MCF 10A (cell line): ENCODE data around the gene NT5C3A. TPM values are rescaled to one million over a fixed set of nuclear protein-coding genes. Genes with fewer than 3 reads are reported as not detected.
"Not testable (repeated sequence)": the region's sequence is repeated elsewhere in the genome, so short reads cannot be mapped to it uniquely, and the experiment has no call there.

Source experiments
- BruUV-seq: library from RNA; stranded (reverse); fragments of 400-500 nt; replicated peaks from 2 replicates; lab custom pipeline; 2021; lab: Mats Ljungman, UMichigan
- CTCF ChIA-PET: fragments of 300-600 bp; sonication (Branson Sonifier 250); formaldehyde crosslinking; extraction: SDS; loops from one replicate; lab custom pipeline; 2021; ENCODE audit warnings: antibody characterized with exemption, inconsistent platforms; lab: Yijun Ruan, JAX
- POLR2A ChIA-PET: fragments of 300-600, 350-650 bp; sonication (Branson Sonifier 250); formaldehyde crosslinking; extraction: SDS; loops from one replicate; lab custom pipeline; 2020; ENCODE audit warnings: antibody characterized with exemption, inconsistent platforms; lab: Yijun Ruan, JAX
- DNase-seq: peaks from one replicate; pipeline ENCODE4 v3.0.0-alpha.2; 2018; ENCODE audit not compliant: unreplicated experiment
- H3K27ac Mint-ChIP-seq: one replicate; pipeline ENCODE4 v1.8.0; 2022; ENCODE audit warnings: mild to moderate bottlenecking, low read depth, mixed read lengths; ENCODE audit not compliant: unreplicated experiment
- H3K27me3 Mint-ChIP-seq: one replicate; pipeline ENCODE4 v1.8.0; 2022; ENCODE audit warnings: mixed read lengths; ENCODE audit not compliant: insufficient read depth, unreplicated experiment
- H3K36me3 Mint-ChIP-seq: one replicate; pipeline ENCODE4 v1.8.0; 2022; ENCODE audit warnings: mild to moderate bottlenecking, moderate library complexity, mixed read lengths; ENCODE audit not compliant: insufficient read depth, unreplicated experiment
- H3K4me1 Mint-ChIP-seq: one replicate; pipeline ENCODE4 v1.8.0; 2022; ENCODE audit warnings: mixed read lengths; ENCODE audit not compliant: insufficient read depth, unreplicated experiment
- H3K4me3 Mint-ChIP-seq: one replicate; pipeline ENCODE4 v1.8.0; 2022; ENCODE audit warnings: mild to moderate bottlenecking, moderate library complexity, mixed read lengths; ENCODE audit not compliant: unreplicated experiment
- H3K9me3 Mint-ChIP-seq: one replicate; pipeline ENCODE4 v1.8.0; 2022; ENCODE audit warnings: mixed read lengths; ENCODE audit not compliant: unreplicated experiment
- intact Hi-C: fragments of 100-400 bp; cut with micrococcal nuclease; formaldehyde crosslinking; loops from 2 replicates; pipeline ENCODE4 v1.14.1; 2022
- total RNA-seq: library from RNA; stranded (reverse); gene quantifications from 2 replicates; pipeline ENCODE4 v1.2.3, GENCODE V29; 2022
- TF ChIP-seq, protein P1 (sequence below): fragments of 200-600 bp; IDR thresholded peaks from one replicate; pipeline ENCODE4 v1.8.0; 2022; ENCODE audit warnings: antibody characterized with exemption, mild to moderate bottlenecking; ENCODE audit not compliant: unreplicated experiment

Gene NT5C3A
- total RNA-seq, 1 experiment from 2014 or later = 49.5 TPM

DNA sequence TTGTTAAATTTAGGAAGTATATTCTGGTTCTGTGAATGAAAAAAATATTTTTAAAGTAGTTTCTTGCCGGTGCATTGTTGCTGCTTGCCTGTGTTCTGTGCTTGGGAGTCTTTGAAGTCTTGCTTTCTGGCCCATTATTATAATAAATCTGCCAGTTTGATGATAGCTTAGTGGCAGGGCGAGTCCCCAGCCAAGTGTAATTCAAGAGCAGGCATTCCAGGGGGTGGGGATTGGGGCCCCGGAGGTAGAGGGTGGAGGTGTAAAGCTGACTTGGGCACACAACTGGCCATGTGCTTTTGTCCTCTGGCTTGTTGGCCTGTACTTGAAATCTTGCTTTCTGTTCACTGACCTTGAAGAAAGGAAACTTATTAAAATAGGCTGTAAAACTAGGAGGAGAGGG, 90.6 kb downstream of the NT5C3A start:
- H3K9me3 Mint-ChIP-seq, H3K4me3 Mint-ChIP-seq, BruUV-seq, H3K36me3 Mint-ChIP-seq, CTCF ChIA-PET, intact Hi-C loops, H3K27me3 Mint-ChIP-seq, DNase-seq: not testable (repeated sequence)
- POLR2A ChIA-PET = interaction anchor here (0.9 to 1.6 kb wide), 2 partner anchors 14 to 68 kb away, joined by 4 to 12 read pairs; partner anchors contain the start of gene FKBP9
- Mint-ChIP-seq H3K4me1 (peaks cover 11% of the 10 kb centered on the region), H3K27ac (peak overlapping the region; percentile 39)

- peaks cover 17% of the 10 kb centered on the region for H3K4me1 Mint-ChIP-seq
- POLR2A ChIA-PET, intact Hi-C loops, CTCF ChIA-PET, H3K36me3 Mint-ChIP-seq, H3K4me3 Mint-ChIP-seq, H3K27me3 Mint-ChIP-seq, H3K9me3 Mint-ChIP-seq, H3K27ac Mint-ChIP-seq, BruUV-seq, DNase-seq: not testable (repeated sequence)
Observed at GRCh38 chr7:32967268-32967582, 95.4 kb downstream of the NT5C3A start.

DNA sequence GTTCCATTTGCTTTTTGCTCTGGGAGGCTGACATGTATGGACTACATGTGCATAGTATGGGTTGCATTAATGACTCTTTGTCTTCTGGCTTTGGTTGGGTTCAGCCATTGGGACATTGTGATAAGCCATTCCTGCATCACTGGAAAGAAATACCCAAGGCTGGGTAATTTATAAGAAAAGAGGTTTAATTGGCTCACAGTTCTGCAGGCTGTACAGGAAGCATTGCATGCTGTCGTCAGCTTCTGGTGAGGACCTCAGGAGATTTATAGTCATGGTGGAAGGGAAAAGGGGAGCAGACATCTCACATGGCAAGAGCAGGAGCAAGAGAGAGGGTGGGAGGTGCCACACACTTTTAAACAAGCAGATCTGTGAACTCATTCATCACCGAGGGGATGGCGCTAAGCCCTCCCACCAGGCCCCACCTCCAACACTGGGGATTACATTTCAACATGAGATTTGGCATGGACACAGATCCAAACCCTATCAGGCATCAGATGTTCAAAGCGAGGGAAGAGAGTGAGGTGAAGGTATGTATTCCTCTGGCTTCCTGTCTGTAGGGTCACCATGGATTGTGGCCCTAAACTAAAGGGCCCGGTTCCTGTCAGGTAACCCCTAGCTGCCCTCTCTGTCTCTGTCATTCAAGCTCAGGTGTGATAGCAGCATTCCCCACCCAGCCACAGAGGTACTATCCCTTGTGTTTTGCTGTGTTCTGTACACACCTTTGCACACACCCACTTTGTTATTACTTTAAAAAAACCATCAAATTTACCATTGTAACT, 95.9 kb downstream of the NT5C3A start:
- DNase-seq, H3K27ac Mint-ChIP-seq, intact Hi-C loops, CTCF ChIA-PET, POLR2A ChIA-PET, H3K27me3 Mint-ChIP-seq, H3K36me3 Mint-ChIP-seq, H3K9me3 Mint-ChIP-seq, H3K4me3 Mint-ChIP-seq, BruUV-seq: not testable (repeated sequence)
- H3K4me1 Mint-ChIP-seq = peaks cover 17% of the 10 kb centered on the region

- H3K9me3 Mint-ChIP-seq, BruUV-seq, intact Hi-C loops, DNase-seq, H3K36me3 Mint-ChIP-seq, H3K27me3 Mint-ChIP-seq, POLR2A ChIA-PET, H3K4me3 Mint-ChIP-seq: not testable (repeated sequence)
- H3K27ac Mint-ChIP-seq = peak overlapping the region; percentile 81
- TF ChIP-seq, protein P1, sequence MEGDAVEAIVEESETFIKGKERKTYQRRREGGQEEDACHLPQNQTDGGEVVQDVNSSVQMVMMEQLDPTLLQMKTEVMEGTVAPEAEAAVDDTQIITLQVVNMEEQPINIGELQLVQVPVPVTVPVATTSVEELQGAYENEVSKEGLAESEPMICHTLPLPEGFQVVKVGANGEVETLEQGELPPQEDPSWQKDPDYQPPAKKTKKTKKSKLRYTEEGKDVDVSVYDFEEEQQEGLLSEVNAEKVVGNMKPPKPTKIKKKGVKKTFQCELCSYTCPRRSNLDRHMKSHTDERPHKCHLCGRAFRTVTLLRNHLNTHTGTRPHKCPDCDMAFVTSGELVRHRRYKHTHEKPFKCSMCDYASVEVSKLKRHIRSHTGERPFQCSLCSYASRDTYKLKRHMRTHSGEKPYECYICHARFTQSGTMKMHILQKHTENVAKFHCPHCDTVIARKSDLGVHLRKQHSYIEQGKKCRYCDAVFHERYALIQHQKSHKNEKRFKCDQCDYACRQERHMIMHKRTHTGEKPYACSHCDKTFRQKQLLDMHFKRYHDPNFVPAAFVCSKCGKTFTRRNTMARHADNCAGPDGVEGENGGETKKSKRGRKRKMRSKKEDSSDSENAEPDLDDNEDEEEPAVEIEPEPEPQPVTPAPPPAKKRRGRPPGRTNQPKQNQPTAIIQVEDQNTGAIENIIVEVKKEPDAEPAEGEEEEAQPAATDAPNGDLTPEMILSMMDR = peak; percentile 24
- CTCF ChIA-PET = interaction anchor here (0.6 to 2.2 kb wide), 7 partner anchors 21 to 143 kb away, joined by 3 to 8 read pairs (median 5); no protein-coding TSS in a partner anchor
- peaks cover 12% of the 10 kb centered on the region for H3K4me1 Mint-ChIP-seq
Observed at GRCh38 chr7:32964461-32965159, 98.0 kb downstream of the NT5C3A start.

Other genes with a start within 250 kb of the NT5C3A start
- gene KBTBD2, start 171.0 kb downstream of the NT5C3A start, total RNA-seq = 27.2 and 27.4 TPM in 2 replicates
- 111 and 139 TPM in 2 replicates for gene FKBP9, start 105.3 kb downstream of the NT5C3A start, total RNA-seq
- 29.1 and 32.1 TPM in 2 replicates for gene RP9, start 46.6 kb upstream of the NT5C3A start, total RNA-seq
- gene BBS9, start 66.8 kb upstream of the NT5C3A start, total RNA-seq = 5.1 and 7.2 TPM in 2 replicates